ENCODE data around the gene ORAI3.

ORAI3 gene

DNA sequence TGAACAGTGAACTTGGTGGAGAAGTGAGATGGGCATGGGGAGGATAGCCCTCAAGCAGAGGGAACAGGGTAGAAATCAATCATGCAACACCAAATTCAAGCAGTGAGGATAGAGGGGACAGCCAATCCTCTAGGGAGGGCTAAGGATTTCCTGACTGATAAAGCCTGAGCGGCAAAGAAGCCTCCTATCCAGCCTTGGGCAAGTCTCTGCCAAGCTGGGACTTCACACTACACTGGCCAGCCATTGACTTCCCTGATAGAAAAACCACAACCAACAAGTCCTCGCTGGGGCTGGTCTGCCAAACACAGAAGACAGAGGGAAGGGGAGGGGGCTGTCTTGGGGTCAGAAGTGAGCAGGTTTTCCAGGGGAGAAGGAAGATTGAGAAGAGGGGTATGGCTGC lies 28.0 kb upstream of the ORAI3 start:
- TF ChIP-seq TCF12 (IDR thresholded peaks at IDR 0.05; ENCODE audit: low read depth) (no peak), TAF1 (IDR thresholded peaks at IDR 0.05; ENCODE audit: low read depth) (no peak), ZBTB7A (IDR thresholded peaks at IDR 0.05; ENCODE audit: low read depth) (no peak), MAX (IDR thresholded peaks at IDR 0.05) (no peak), CEBPB (IDR thresholded peaks at IDR 0.05) (no peak), TEAD4 (IDR thresholded peaks at IDR 0.05) (no peak), RAD21 (IDR thresholded peaks at IDR 0.05; ENCODE audit: low read depth) (no peak), FOXM1 (IDR thresholded peaks at IDR 0.05; ENCODE audit: borderline replicate concordance, low read depth) (no peak), CREB1 (IDR thresholded peaks at IDR 0.05; ENCODE audit: low read depth) (no peak), EGR1 (IDR thresholded peaks at IDR 0.05) (no peak), NFIC (IDR thresholded peaks at IDR 0.05) (no peak), YY1 (IDR thresholded peaks at IDR 0.05; ENCODE audit: low read depth) (no peak), EP300 (IDR thresholded peaks at IDR 0.05; ENCODE audit: borderline replicate concordance) (no peak)
- TF ChIP-seq, protein P1, sequence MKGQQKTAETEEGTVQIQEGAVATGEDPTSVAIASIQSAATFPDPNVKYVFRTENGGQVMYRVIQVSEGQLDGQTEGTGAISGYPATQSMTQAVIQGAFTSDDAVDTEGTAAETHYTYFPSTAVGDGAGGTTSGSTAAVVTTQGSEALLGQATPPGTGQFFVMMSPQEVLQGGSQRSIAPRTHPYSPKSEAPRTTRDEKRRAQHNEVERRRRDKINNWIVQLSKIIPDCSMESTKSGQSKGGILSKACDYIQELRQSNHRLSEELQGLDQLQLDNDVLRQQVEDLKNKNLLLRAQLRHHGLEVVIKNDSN (IDR thresholded peaks at IDR 0.05) = no peak
- TF ChIP-seq, protein P2, sequence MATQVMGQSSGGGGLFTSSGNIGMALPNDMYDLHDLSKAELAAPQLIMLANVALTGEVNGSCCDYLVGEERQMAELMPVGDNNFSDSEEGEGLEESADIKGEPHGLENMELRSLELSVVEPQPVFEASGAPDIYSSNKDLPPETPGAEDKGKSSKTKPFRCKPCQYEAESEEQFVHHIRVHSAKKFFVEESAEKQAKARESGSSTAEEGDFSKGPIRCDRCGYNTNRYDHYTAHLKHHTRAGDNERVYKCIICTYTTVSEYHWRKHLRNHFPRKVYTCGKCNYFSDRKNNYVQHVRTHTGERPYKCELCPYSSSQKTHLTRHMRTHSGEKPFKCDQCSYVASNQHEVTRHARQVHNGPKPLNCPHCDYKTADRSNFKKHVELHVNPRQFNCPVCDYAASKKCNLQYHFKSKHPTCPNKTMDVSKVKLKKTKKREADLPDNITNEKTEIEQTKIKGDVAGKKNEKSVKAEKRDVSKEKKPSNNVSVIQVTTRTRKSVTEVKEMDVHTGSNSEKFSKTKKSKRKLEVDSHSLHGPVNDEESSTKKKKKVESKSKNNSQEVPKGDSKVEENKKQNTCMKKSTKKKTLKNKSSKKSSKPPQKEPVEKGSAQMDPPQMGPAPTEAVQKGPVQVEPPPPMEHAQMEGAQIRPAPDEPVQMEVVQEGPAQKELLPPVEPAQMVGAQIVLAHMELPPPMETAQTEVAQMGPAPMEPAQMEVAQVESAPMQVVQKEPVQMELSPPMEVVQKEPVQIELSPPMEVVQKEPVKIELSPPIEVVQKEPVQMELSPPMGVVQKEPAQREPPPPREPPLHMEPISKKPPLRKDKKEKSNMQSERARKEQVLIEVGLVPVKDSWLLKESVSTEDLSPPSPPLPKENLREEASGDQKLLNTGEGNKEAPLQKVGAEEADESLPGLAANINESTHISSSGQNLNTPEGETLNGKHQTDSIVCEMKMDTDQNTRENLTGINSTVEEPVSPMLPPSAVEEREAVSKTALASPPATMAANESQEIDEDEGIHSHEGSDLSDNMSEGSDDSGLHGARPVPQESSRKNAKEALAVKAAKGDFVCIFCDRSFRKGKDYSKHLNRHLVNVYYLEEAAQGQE (IDR thresholded peaks at IDR 0.05; ENCODE audit: low read depth) = no peak

- no peak for TF ChIP-seq EP300 (IDR thresholded peaks at IDR 0.05; ENCODE audit: borderline replicate concordance)
- no peak for TF ChIP-seq NFIC (IDR thresholded peaks at IDR 0.05)
Measured at GRCh38 chr16:30921459-30921747, 27.5 kb upstream of the ORAI3 start.

DNA sequence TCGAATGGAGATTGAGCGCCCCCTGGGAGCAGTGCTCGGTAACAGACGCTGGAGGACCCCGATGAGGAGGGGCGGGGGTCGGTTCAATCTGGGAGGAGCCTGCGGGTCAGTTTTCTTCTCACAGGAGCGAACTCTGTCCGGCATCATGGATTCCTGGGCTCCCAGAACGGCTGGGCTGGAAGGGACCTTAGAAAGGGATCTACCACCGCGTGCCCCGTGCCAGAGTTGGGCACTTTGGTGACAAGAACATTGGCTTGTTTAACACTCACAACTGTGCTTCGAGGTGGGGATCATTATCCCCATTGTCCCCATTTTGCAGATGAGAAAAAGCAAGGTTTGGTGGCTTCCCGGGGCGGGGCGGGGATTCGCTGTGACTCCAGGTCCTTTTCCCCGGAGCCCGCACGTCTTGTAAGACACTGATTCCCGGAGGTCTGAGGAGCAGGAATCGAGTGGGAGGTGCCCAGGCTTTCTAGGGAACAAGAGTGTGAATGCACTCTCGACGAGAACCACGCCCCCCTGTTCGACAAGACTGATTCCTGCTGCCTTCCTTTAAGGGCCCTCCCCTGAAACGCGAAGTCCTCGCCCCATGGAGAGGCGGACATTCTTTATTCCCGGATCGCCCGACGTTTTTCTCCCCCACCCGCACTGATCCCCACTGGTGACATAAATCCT lies 27.0 kb upstream of the ORAI3 start:
- TF ChIP-seq TEAD4 (IDR thresholded peaks at IDR 0.05) (peak; percentile 14; the same call in 1 of the 2 replicates), YY1 (IDR thresholded peaks at IDR 0.05; ENCODE audit: low read depth) (peak; percentile 48; the same call in 1 of the 2 replicates), MAX (IDR thresholded peaks at IDR 0.05) (0 out of 2 replicates have a peak, but pooled peaks have one; percentile 8), NFIC (IDR thresholded peaks at IDR 0.05) (no peak), FOXM1 (IDR thresholded peaks at IDR 0.05; ENCODE audit: borderline replicate concordance, low read depth) (no peak), TAF1 (IDR thresholded peaks at IDR 0.05; ENCODE audit: low read depth) (peak; percentile 49; the same call in 1 of the 2 replicates), RAD21 (IDR thresholded peaks at IDR 0.05; ENCODE audit: low read depth) (peak; percentile 90), CREB1 (IDR thresholded peaks at IDR 0.05; ENCODE audit: low read depth) (no peak), ZBTB7A (IDR thresholded peaks at IDR 0.05; ENCODE audit: low read depth) (peak; percentile 99), EP300 (IDR thresholded peaks at IDR 0.05; ENCODE audit: borderline replicate concordance) (0 out of 2 replicates have a peak, but pooled peaks have one; percentile 8)

- peak; percentile 98 for TF ChIP-seq EGR1 (IDR thresholded peaks at IDR 0.05)
- TF ChIP-seq, protein P2 (IDR thresholded peaks at IDR 0.05; ENCODE audit: low read depth) = no peak
- no peak for TF ChIP-seq ZBTB7A (IDR thresholded peaks at IDR 0.05; ENCODE audit: low read depth)
- TF ChIP-seq TCF12 (IDR thresholded peaks at IDR 0.05; ENCODE audit: low read depth) = peak; percentile 73
- TF ChIP-seq TAF1 (IDR thresholded peaks at IDR 0.05; ENCODE audit: low read depth) = peak; percentile 52; the same call in 1 of the 2 replicates
- TF ChIP-seq TEAD4 (IDR thresholded peaks at IDR 0.05) = peak; percentile 23; the same call in 1 of the 2 replicates
- peak; percentile 90 for TF ChIP-seq CREB1 (IDR thresholded peaks at IDR 0.05; ENCODE audit: low read depth)
- 0 out of 2 replicates have a peak, but pooled peaks have one; percentile 6 for TF ChIP-seq MAX (IDR thresholded peaks at IDR 0.05)
- TF ChIP-seq YY1 (IDR thresholded peaks at IDR 0.05; ENCODE audit: low read depth) = peak; percentile 98
Measured at GRCh38 chr16:30922420-30922959, 26.4 kb upstream of the ORAI3 start.

DNA sequence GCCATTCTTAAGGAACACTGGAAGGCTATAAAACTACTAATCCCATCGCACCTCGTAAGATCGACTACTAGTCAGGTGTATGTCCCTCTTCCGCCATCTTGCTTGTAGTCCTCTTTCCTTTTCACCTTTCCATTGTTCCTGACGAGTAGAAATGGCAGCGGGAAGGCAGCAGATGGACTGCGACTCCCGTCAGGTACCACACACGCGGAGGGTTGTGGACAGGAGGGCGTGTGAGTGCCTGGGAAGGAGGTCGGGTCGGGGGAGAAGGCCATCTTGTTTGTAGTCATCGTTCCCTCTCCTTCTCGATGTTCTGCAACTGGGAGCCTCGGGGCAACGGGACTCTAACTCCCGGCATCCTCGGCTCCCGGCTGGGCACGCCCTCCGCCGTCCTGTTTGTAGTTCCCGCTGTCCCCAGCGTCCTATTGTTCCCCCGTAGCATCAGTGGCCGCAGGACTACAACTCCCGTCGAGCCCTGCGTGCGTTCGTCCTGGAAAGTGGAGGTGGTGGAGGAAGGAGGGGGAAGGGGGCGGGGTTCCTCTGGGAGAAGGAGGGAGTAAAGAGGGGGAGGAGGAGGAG lies 25.8 kb upstream of the ORAI3 start:
- peak; percentile 39; the same call in 1 of the 2 replicates for TF ChIP-seq MAX (IDR thresholded peaks at IDR 0.05)
- no peak for TF ChIP-seq ZBTB7A (IDR thresholded peaks at IDR 0.05; ENCODE audit: low read depth)
- TF ChIP-seq CEBPB (IDR thresholded peaks at IDR 0.05) = no peak
- no peak for TF ChIP-seq NFIC (IDR thresholded peaks at IDR 0.05)
- no peak for TF ChIP-seq FOXM1 (IDR thresholded peaks at IDR 0.05; ENCODE audit: borderline replicate concordance, low read depth)
- TF ChIP-seq EP300 (IDR thresholded peaks at IDR 0.05; ENCODE audit: borderline replicate concordance) = no peak; the same call in 1 of the 2 replicates
- no peak for TF ChIP-seq RAD21 (IDR thresholded peaks at IDR 0.05; ENCODE audit: low read depth)
- peak; percentile 70 for TF ChIP-seq TCF12 (IDR thresholded peaks at IDR 0.05; ENCODE audit: low read depth)
- TF ChIP-seq, protein P2 (IDR thresholded peaks at IDR 0.05; ENCODE audit: low read depth) = no peak
- TF ChIP-seq CREB1 (IDR thresholded peaks at IDR 0.05; ENCODE audit: low read depth) = peak; percentile 72
- TF ChIP-seq YY1 (IDR thresholded peaks at IDR 0.05; ENCODE audit: low read depth) = peak; percentile 95
- TF ChIP-seq EGR1 (IDR thresholded peaks at IDR 0.05) = peak; percentile 68
- TF ChIP-seq TEAD4 (IDR thresholded peaks at IDR 0.05) = no peak
- TF ChIP-seq, protein P1 (IDR thresholded peaks at IDR 0.05) = peak; percentile 70
- TF ChIP-seq TAF1 (IDR thresholded peaks at IDR 0.05; ENCODE audit: low read depth) = peak; percentile 32; the same call in 1 of the 2 replicates

All from Ishikawa (cell line).